Measurements from ENCODE around the gene TARS2. TPM values are rescaled to one million over a fixed set of nuclear protein-coding genes. Genes with fewer than 3 reads are reported as not detected.

Gene TARS2
- total and polyA plus RNA-seq, 2 of the 13 experiments (the other 11 are each of a cell fraction or from before 2014, with no cell fraction given) = 21.3 to 22.8 TPM

- TF ChIP-seq, protein P1, sequence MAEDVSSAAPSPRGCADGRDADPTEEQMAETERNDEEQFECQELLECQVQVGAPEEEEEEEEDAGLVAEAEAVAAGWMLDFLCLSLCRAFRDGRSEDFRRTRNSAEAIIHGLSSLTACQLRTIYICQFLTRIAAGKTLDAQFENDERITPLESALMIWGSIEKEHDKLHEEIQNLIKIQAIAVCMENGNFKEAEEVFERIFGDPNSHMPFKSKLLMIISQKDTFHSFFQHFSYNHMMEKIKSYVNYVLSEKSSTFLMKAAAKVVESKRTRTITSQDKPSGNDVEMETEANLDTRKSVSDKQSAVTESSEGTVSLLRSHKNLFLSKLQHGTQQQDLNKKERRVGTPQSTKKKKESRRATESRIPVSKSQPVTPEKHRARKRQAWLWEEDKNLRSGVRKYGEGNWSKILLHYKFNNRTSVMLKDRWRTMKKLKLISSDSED (CRISPR knock-in tag; IDR thresholded peaks at IDR 0.05) = no peak
- TF ChIP-seq ADNP (CRISPR knock-in tag; IDR thresholded peaks at IDR 0.05) = peak; percentile 50; the same call in 1 of the 2 replicates
- 0 out of 2 replicates have a peak, but pooled peaks have one; percentile 41 for TF ChIP-seq RFXAP (CRISPR knock-in tag; IDR thresholded peaks at IDR 0.05; ENCODE audit: borderline replicate concordance)
- 0 out of 2 replicates have a peak, but pooled peaks have one; percentile 20 for TF ChIP-seq ZNF713 (CRISPR knock-in tag; IDR thresholded peaks at IDR 0.05)
- TF ChIP-seq HMGXB4 (CRISPR knock-in tag; IDR thresholded peaks at IDR 0.05; ENCODE audit: borderline replicate concordance in 1 of 2, low read depth in 1 of 2) = peak; percentile 75 to 80
- peak; percentile 42; the same call in 1 of the 2 replicates for TF ChIP-seq ZFP90 (CRISPR knock-in tag; IDR thresholded peaks at IDR 0.05; ENCODE audit: borderline replicate concordance)
- TF ChIP-seq, protein P2, sequence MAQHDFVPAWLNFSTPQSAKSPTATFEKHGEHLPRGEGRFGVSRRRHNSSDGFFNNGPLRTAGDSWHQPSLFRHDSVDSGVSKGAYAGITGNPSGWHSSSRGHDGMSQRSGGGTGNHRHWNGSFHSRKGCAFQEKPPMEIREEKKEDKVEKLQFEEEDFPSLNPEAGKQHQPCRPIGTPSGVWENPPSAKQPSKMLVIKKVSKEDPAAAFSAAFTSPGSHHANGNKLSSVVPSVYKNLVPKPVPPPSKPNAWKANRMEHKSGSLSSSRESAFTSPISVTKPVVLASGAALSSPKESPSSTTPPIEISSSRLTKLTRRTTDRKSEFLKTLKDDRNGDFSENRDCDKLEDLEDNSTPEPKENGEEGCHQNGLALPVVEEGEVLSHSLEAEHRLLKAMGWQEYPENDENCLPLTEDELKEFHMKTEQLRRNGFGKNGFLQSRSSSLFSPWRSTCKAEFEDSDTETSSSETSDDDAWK (CRISPR knock-in tag; IDR thresholded peaks at IDR 0.05) = no peak
- no peak for TF ChIP-seq ZBTB10 (CRISPR knock-in tag; IDR thresholded peaks at IDR 0.05; ENCODE audit: borderline replicate concordance)
- TF ChIP-seq ZBTB7B (CRISPR knock-in tag; IDR thresholded peaks at IDR 0.05) = peak; percentile 38; the same call in 1 of the 2 replicates
- no peak for TF ChIP-seq ZNF44 (CRISPR knock-in tag; IDR thresholded peaks at IDR 0.05)
- TF ChIP-seq, protein P3, sequence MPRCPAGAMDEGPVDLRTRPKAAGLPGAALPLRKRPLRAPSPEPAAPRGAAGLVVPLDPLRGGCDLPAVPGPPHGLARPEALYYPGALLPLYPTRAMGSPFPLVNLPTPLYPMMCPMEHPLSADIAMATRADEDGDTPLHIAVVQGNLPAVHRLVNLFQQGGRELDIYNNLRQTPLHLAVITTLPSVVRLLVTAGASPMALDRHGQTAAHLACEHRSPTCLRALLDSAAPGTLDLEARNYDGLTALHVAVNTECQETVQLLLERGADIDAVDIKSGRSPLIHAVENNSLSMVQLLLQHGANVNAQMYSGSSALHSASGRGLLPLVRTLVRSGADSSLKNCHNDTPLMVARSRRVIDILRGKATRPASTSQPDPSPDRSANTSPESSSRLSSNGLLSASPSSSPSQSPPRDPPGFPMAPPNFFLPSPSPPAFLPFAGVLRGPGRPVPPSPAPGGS (CRISPR knock-in tag; IDR thresholded peaks at IDR 0.05) = no peak
- TF ChIP-seq, protein P4, sequence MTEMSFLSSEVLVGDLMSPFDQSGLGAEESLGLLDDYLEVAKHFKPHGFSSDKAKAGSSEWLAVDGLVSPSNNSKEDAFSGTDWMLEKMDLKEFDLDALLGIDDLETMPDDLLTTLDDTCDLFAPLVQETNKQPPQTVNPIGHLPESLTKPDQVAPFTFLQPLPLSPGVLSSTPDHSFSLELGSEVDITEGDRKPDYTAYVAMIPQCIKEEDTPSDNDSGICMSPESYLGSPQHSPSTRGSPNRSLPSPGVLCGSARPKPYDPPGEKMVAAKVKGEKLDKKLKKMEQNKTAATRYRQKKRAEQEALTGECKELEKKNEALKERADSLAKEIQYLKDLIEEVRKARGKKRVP (CRISPR knock-in tag; IDR thresholded peaks at IDR 0.05) = no peak
- no peak for TF ChIP-seq PCBP1 (IDR thresholded peaks at IDR 0.05; ENCODE audit: borderline replicate concordance, low read depth, low read length)
- TF ChIP-seq, protein P5, sequence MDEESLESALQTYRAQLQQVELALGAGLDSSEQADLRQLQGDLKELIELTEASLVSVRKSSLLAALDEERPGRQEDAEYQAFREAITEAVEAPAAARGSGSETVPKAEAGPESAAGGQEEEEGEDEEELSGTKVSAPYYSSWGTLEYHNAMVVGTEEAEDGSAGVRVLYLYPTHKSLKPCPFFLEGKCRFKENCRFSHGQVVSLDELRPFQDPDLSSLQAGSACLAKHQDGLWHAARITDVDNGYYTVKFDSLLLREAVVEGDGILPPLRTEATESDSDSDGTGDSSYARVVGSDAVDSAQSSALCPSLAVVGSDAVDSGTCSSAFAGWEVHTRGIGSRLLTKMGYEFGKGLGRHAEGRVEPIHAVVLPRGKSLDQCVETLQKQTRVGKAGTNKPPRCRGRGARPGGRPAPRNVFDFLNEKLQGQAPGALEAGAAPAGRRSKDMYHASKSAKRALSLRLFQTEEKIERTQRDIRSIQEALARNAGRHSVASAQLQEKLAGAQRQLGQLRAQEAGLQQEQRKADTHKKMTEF (CRISPR knock-in tag; IDR thresholded peaks at IDR 0.05) = peak; percentile 77; the same call in 1 of the 2 replicates
- no peak for TF ChIP-seq TMF1 (CRISPR knock-in tag; IDR thresholded peaks at IDR 0.05; ENCODE audit: low read depth)
Observed at GRCh38 chr1:150548632-150549495, 61.6 kb downstream of the TARS2 start, which contains the start of gene ADAMTSL4 (continued).
